ENCODE data around the gene SLC30A7.

GRCh38 chr1:100905181-100905580 lies 9.3 kb downstream of the SLC30A7 start:
- no peak for TF ChIP-seq CTCF (conservative IDR thresholded peaks at IDR 0.05 in 1 of 2, IDR thresholded peaks at IDR 0.05 in 1 of 2; ENCODE audit: extremely low read depth in 1 of 2, insufficient read depth in 1 of 2, low read depth in 1 of 2, low read length in 2 of 2)
- TF ChIP-seq EZH2 (IDR thresholded peaks at IDR 0.05; ENCODE audit: borderline replicate concordance, low read length): no peak

Measured in mammary epithelial cell (primary cell).